Suprapubic skin (tissue), 4 donors: ENCODE data around the gene CALML5.

ENCODE experiments used
- CTCF ChIP-seq, 2 donors: fragments of 200-600 bp in 1 of 2; fragments of 450-650 bp in 1 of 2; sonication (generic) in 1 of 2; IDR thresholded peaks; one replicate each; pipeline ENCODE4 v1.5.1; 2016 to 2019; ENCODE audit warnings: antibody characterized with exemption in 2 of 2, mild to moderate bottlenecking in 1 of 2, moderate library complexity in 1 of 2
- POLR2A ChIP-seq, 2 donors: fragments of 450-650 bp; IDR thresholded peaks; one replicate each; pipeline ENCODE4 v1.6.1; 2017; ENCODE audit warnings: antibody characterized with exemption in 2 of 2, mild to moderate bottlenecking in 2 of 2, moderate library complexity in 2 of 2
- POLR2AphosphoS5 ChIP-seq, 3 donors: sonication (generic); formaldehyde crosslinking; IDR thresholded peaks; one replicate each; pipeline ENCODE4 v1.6.1; 2017; ENCODE audit warnings: antibody characterized with exemption in 3 of 3

DNA sequence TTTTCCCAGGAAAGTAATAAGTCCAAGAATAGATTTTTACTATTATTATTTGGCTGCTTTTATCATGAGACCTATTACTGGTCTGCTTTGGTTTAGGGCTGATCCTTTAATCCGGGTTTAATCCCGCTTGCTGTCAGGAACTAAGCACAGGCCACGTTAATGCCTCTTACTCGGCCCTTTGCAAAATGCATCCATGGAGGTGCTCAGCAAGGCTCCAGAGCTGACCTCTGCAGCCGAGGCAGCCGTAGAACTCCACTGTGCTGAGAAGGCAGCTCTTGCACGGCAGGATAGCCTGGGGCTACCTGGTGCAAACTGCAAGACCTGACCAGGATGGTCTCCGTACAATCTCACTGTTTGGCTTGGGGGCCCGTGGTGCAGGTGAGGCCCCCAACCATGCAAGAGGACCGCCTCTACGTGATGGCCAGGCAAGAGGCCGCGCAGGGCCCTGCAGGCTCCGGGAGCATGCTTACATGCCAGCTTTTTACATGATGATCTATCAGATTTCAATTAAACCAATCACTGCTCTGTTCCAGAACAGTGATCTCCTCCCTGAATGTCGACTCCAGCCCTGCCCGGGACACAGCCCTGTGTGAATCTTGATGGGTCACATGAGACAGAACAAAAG, 15.0 kb upstream of the CALML5 start:
- TF ChIP-seq POLR2A (IDR thresholded peaks at IDR 0.05): no peak
- TF ChIP-seq CTCF (IDR thresholded peaks at IDR 0.05): no peak
- no peak for TF ChIP-seq POLR2AphosphoS5 (IDR thresholded peaks at IDR 0.05)
